GM23338 (cell line): Measurements from ENCODE around the gene EPHA5. TPM values are rescaled to one million over a fixed set of nuclear protein-coding genes. Genes with fewer than 3 reads are reported as not detected.

Experiments
- ATAC-seq: fragments of 200-7000 bp; cut with Tn5 transposase; 3 replicates; pipeline ENCODE4 v1.9.1; 2020
- DNase-seq: peaks from one replicate; pipeline ENCODE4 v3.0.0-alpha.2; 2015; ENCODE audit warnings: low spot score
- H2AFZ ChIP-seq: fragments of 200-600 bp; sonication (generic); 2 replicates; pipeline ENCODE4 v1.8.0; 2016; ENCODE audit warnings: antibody characterized with exemption, mild to moderate bottlenecking, moderate library complexity
- H3F3A ChIP-seq: fragments of 200-600 bp; sonication (generic); replicated peaks from 2 replicates; pipeline ENCODE4 v1.8.0; 2017; ENCODE audit warnings: antibody characterized with exemption, mixed run types, low read depth
- H3K27ac ChIP-seq: fragments of 200-600 bp; sonication (generic); 2 replicates; pipeline ENCODE4 v1.6.1; 2016; ENCODE audit warnings: low read depth
- H3K27me3 ChIP-seq: fragments of 200-600 bp; sonication (generic); 2 replicates; pipeline ENCODE4 v1.8.0; 2016; ENCODE audit warnings: mild to moderate bottlenecking, mixed run types, moderate library complexity; ENCODE audit not compliant: insufficient read depth
- H3K36me3 ChIP-seq: fragments of 200-600 bp; sonication (generic); 2 replicates; pipeline ENCODE4 v1.8.0; 2016; ENCODE audit warnings: mild to moderate bottlenecking; ENCODE audit not compliant: insufficient read depth
- H3K4me1 ChIP-seq: fragments of 200-600 bp; sonication (generic); 2 replicates; pipeline ENCODE4 v1.8.0; 2016; ENCODE audit warnings: mild to moderate bottlenecking, moderate library complexity; ENCODE audit not compliant: insufficient read depth
- H3K4me2 ChIP-seq: fragments of 200-600 bp; sonication (generic); 2 replicates; pipeline ENCODE4 v1.7.1; 2017; ENCODE audit warnings: mixed run types
- H3K4me3 ChIP-seq: fragments of 200-600 bp; sonication (generic); 2 replicates; pipeline ENCODE4 v1.6.1; 2016; ENCODE audit warnings: mixed run types
- H3K79me2 ChIP-seq: fragments of 200-600 bp; sonication (generic); replicated peaks from 2 replicates; pipeline ENCODE4 v1.8.0; 2017; ENCODE audit warnings: mild to moderate bottlenecking; ENCODE audit not compliant: insufficient read depth
- H3K9me2 ChIP-seq: fragments of 200-600 bp; sonication (generic); 2 replicates; pipeline ENCODE4 v1.8.0; 2017; ENCODE audit not compliant: insufficient read depth
- H4K20me1 ChIP-seq: fragments of 200-600 bp; sonication (generic); replicated peaks from 2 replicates; pipeline ENCODE4 v1.8.0; 2017; ENCODE audit warnings: mild to moderate bottlenecking; ENCODE audit not compliant: insufficient read depth
- H3K27ac Mint-ChIP-seq: 2 replicates; pipeline ENCODE4 v1.8.0; 2020; ENCODE audit warnings: inconsistent platforms, mild to moderate bottlenecking, moderate library complexity, mixed read lengths
- H3K27me3 Mint-ChIP-seq: 3 replicates; pipeline ENCODE4 v1.8.0; 2022; ENCODE audit warnings: low read depth, mild to moderate bottlenecking, moderate library complexity, mixed read lengths, inconsistent platforms; ENCODE audit not compliant: insufficient read depth, poor library complexity
- H3K36me3 Mint-ChIP-seq: 3 replicates; pipeline ENCODE4 v1.8.0; 2021; ENCODE audit warnings: low read depth, mild to moderate bottlenecking, inconsistent platforms, moderate library complexity, mixed read lengths
- H3K4me1 Mint-ChIP-seq: 3 replicates; pipeline ENCODE4 v1.8.0; 2020; ENCODE audit warnings: mild to moderate bottlenecking, inconsistent platforms, mixed read lengths
- H3K4me3 Mint-ChIP-seq: 3 replicates; pipeline ENCODE4 v1.8.0; 2021; ENCODE audit warnings: moderate library complexity, mild to moderate bottlenecking, inconsistent platforms, mixed read lengths
- H3K9me3 Mint-ChIP-seq: 3 replicates; pipeline ENCODE4 v1.8.0; 2020; ENCODE audit warnings: moderate library complexity, mild to moderate bottlenecking, inconsistent platforms, mixed read lengths
- CREB1 ChIP-seq: fragments of 250-450 bp; sonication (Bioruptor Pico); IDR thresholded peaks from 2 replicates; pipeline ENCODE4 v1.5.0; 2020; ENCODE audit warnings: low read depth, mild to moderate bottlenecking, moderate library complexity
- JUNB ChIP-seq: IDR thresholded peaks from one replicate; pipeline ENCODE4 v1.6.1; 2016; ENCODE audit warnings: antibody characterized with exemption; ENCODE audit not compliant: unreplicated experiment
- NANOG ChIP-seq: IDR thresholded peaks from 2 replicates; pipeline ENCODE4 v1.6.1; 2016; ENCODE audit warnings: antibody characterized with exemption, borderline replicate concordance
- STAT1 ChIP-seq: IDR thresholded peaks from one replicate; pipeline ENCODE4 v1.6.1; 2016; ENCODE audit warnings: antibody characterized with exemption; ENCODE audit not compliant: unreplicated experiment
- ZNF462 ChIP-seq: fragments of 250-450 bp; sonication (Bioruptor Pico); IDR thresholded peaks from 2 replicates; pipeline ENCODE4 v1.5.0; 2020; ENCODE audit warnings: mild to moderate bottlenecking, moderate library complexity
- polyA plus RNA-seq: library from polyadenylated mRNA; unstranded; fragments of >200 nt; fragmentation: Nextera tagmentation; extraction: Ambion mirVana; gene quantifications from 2 replicates; pipeline ENCODE4 v1.2.1, GENCODE V29; 2016
- total RNA-seq: library from RNA; depleted of rRNA; stranded (reverse); fragments of >200 nt; shearing (Covaris generic); gene quantifications from 2 replicates; pipeline ENCODE4 v1.2.3, GENCODE V29; 2014

Gene EPHA5
- total and polyA plus RNA-seq, 2 experiments from 2014 or later, result 0.05 to 0.24 TPM

GRCh38 chr4:65646136-65646535 is 24.2 kb downstream of the EPHA5 start (continued):
- no peak for TF ChIP-seq ZNF462 (CRISPR knock-in tag)
- no peak for TF ChIP-seq STAT1
- TF ChIP-seq NANOG, result no peak

GRCh38 chr4:65645185-65645584 is 25.1 kb downstream of the EPHA5 start:
- Histone ChIP-seq H3K4me3 (no peak overlapping the region), H3K36me3 (no peaks in the 10 kb centered on the region), H3K79me2 (no peaks in the 10 kb centered on the region), H3K27me3 (no peaks in the 10 kb centered on the region), H3K4me1 (peaks cover 14% of the 10 kb centered on the region), H4K20me1 (no peaks in the 10 kb centered on the region), H3K9me2 (no peaks in the 10 kb centered on the region), H3F3A (no peaks in the 10 kb centered on the region), H3K4me2 (no peak overlapping the region; the same call in 1 of the 2 replicates), H2AFZ (no peak overlapping the region), H3K27ac (no peak overlapping the region)
- H3K27me3 Mint-ChIP-seq, result peaks cover 3% of the 10 kb centered on the region
- no peak for DNase-seq
- no peak for ATAC-seq
- H3K9me3 Mint-ChIP-seq, result no peaks in the 10 kb centered on the region
- peak overlapping the region; percentile 41; the same call in 1 of the 2 replicates for H3K27ac Mint-ChIP-seq
- H3K36me3 Mint-ChIP-seq, result no peaks in the 10 kb centered on the region
- no peak for TF ChIP-seq JUNB
- no peak for TF ChIP-seq CREB1 (CRISPR knock-in tag)
- TF ChIP-seq STAT1, result no peak
- H3K4me3 Mint-ChIP-seq, result no peak overlapping the region
- H3K4me1 Mint-ChIP-seq, result peaks cover 20% of the 10 kb centered on the region
